ENCODE data around the gene LYPD6B. TPM values are rescaled to one million over a fixed set of nuclear protein-coding genes. Genes with fewer than 3 reads are reported as not detected.

The LYPD6B gene
- total RNA-seq, 1 experiment from 2014 or later = 0.75 TPM

DNA sequence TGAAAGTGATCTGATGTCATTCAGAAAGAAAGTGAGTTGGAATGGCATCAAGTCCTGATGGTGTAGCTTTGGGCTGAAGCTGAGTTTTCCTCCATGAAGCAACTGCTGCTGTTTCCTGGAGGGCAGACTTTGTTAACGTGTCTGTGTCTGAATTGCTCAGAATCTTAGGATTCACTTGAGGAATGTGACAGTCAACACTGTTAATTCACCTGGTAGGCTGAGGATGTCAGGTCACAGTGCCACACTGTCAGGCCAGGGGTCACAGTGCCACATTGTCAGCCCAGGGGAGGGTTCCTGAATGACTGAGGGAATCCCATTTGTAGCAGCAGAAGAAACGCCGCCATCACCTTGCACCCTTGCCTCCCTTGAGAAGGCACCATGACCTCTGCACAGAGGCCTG, 39.4 kb downstream of the LYPD6B start:
- H3K27me3 ChIP-seq (ENCODE audit: low read length) = no peaks in the 10 kb centered on the region
- no peaks in the 10 kb centered on the region for H3K36me3 ChIP-seq (ENCODE audit: insufficient read depth, low read length)
- no peak overlapping the region for H2AFZ ChIP-seq (ENCODE audit: low read length)
- no peak overlapping the region for H3K4me3 ChIP-seq (ENCODE audit: low read length)
- no peak for DNase-seq
- no peak overlapping the region for H3K4me2 ChIP-seq (ENCODE audit: low read depth, low read length, poor library complexity, severe bottlenecking)
- no peaks in the 10 kb centered on the region for H3K79me2 ChIP-seq (ENCODE audit: low read length)
- no peaks in the 10 kb centered on the region for H4K20me1 ChIP-seq (ENCODE audit: insufficient read depth, low read depth, low read length)
- H3K9ac ChIP-seq (ENCODE audit: low read length) = no peak overlapping the region
- H3K9me2 ChIP-seq (replicated peaks; ENCODE audit: insufficient read depth, low read length) = no peaks in the 10 kb centered on the region
- H3K27ac ChIP-seq (ENCODE audit: low read length) = no peak overlapping the region
- H3K4me1 ChIP-seq (ENCODE audit: low read length) = no peaks in the 10 kb centered on the region
- H3K9me3 ChIP-seq (ENCODE audit: low read length) = no peaks in the 10 kb centered on the region

DNA sequence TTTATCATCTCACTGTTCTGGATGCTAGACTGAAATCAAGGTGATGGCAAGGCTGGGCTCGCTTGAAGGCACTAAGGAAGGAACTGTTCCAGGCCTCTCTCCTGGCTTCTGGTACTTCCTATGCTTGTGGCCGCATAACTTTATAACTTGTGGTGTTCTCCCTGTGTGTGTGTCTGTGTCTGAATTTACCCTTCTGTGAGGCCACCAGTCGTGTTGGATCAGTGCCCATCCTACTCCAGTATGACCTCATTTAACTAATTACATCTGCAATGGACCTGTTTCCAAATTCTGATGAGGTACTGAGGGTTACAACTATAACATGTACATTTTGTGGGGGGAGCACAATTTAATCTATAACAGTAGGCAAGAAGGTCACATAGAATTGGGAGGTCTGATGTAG, 41.6 kb downstream of the LYPD6B start:
- H3K27ac ChIP-seq (ENCODE audit: low read length) = no peak overlapping the region
- no peak for DNase-seq
- no peaks in the 10 kb centered on the region for H3K9me2 ChIP-seq (replicated peaks; ENCODE audit: insufficient read depth, low read length)
- H3K36me3 ChIP-seq (ENCODE audit: insufficient read depth, low read length) = no peaks in the 10 kb centered on the region
- H3K4me2 ChIP-seq (ENCODE audit: low read depth, low read length, poor library complexity, severe bottlenecking) = no peak overlapping the region
- H3K9me3 ChIP-seq (ENCODE audit: low read length) = no peaks in the 10 kb centered on the region
- no peaks in the 10 kb centered on the region for H3K27me3 ChIP-seq (ENCODE audit: low read length)
- H3K4me1 ChIP-seq (ENCODE audit: low read length) = no peaks in the 10 kb centered on the region
- no peaks in the 10 kb centered on the region for H3K79me2 ChIP-seq (ENCODE audit: low read length)
- no peak overlapping the region for H3K4me3 ChIP-seq (ENCODE audit: low read length)
- no peak overlapping the region for H3K9ac ChIP-seq (ENCODE audit: low read length)
- no peak overlapping the region for H2AFZ ChIP-seq (ENCODE audit: low read length)
- no peaks in the 10 kb centered on the region for H4K20me1 ChIP-seq (ENCODE audit: insufficient read depth, low read depth, low read length)

DNA sequence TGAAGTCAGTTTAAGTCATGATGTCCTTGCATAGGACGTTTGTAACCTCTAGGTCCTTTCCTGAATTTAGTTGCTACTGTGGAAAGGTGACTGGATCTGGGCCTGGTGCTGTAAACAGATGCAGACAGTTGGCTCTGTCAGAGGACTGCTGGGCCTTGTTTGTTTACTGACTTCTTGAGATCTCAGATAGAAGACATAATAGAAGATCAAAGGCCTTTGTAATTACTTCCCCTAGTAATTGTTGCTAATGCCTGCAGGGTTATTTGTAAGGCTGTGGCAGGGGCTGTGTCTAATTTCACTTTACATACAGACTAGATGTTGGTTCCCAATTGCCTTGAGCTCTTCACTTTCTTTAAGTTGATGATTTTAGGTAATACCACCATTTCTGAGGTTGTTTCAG, 42.5 kb downstream of the LYPD6B start:
- Histone ChIP-seq H3K4me1 (ENCODE audit: low read length) (no peaks in the 10 kb centered on the region), H3K9me2 (replicated peaks; ENCODE audit: insufficient read depth, low read length) (no peaks in the 10 kb centered on the region), H2AFZ (ENCODE audit: low read length) (no peak overlapping the region), H3K4me3 (ENCODE audit: low read length) (no peak overlapping the region), H3K9ac (ENCODE audit: low read length) (no peak overlapping the region), H3K9me3 (ENCODE audit: low read length) (no peaks in the 10 kb centered on the region), H3K4me2 (ENCODE audit: low read depth, low read length, poor library complexity, severe bottlenecking) (no peak overlapping the region), H3K27ac (ENCODE audit: low read length) (no peak overlapping the region), H3K27me3 (ENCODE audit: low read length) (no peaks in the 10 kb centered on the region), H4K20me1 (ENCODE audit: insufficient read depth, low read depth, low read length) (no peaks in the 10 kb centered on the region), H3K36me3 (ENCODE audit: insufficient read depth, low read length) (no peaks in the 10 kb centered on the region), H3K79me2 (ENCODE audit: low read length) (no peaks in the 10 kb centered on the region)
- peak; percentile 43 for DNase-seq

DNA sequence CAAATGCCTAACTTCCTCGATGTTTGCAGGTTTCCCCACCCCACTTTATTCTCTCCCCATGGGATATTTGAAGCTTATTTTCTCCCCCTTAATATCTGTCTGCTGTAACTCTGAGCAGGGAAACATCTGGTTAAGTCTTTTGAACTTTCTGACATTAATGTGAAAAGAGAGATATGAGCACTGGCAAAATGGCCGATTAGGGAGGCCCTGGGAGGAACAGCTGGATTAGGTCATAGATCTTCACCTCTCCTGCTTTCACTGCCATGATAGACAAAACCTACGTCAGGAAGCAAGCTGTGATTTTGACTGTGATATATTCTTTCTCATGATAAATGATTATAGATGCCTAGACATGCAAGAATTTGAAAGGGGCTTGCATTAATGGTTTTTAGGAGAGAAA, 43.6 kb downstream of the LYPD6B start:
- H3K9me3 ChIP-seq (ENCODE audit: low read length) = no peaks in the 10 kb centered on the region
- no peak for DNase-seq
- no peaks in the 10 kb centered on the region for H3K4me1 ChIP-seq (ENCODE audit: low read length)
- H3K27me3 ChIP-seq (ENCODE audit: low read length) = no peaks in the 10 kb centered on the region
- no peaks in the 10 kb centered on the region for H3K79me2 ChIP-seq (ENCODE audit: low read length)
- no peak overlapping the region for H3K9ac ChIP-seq (ENCODE audit: low read length)
- H4K20me1 ChIP-seq (ENCODE audit: insufficient read depth, low read depth, low read length) = no peaks in the 10 kb centered on the region
- no peak overlapping the region for H3K4me3 ChIP-seq (ENCODE audit: low read length)
- H3K36me3 ChIP-seq (ENCODE audit: insufficient read depth, low read length) = no peaks in the 10 kb centered on the region
- H3K4me2 ChIP-seq (ENCODE audit: low read depth, low read length, poor library complexity, severe bottlenecking) = no peak overlapping the region
- no peak overlapping the region for H3K27ac ChIP-seq (ENCODE audit: low read length)
- H3K9me2 ChIP-seq (replicated peaks; ENCODE audit: insufficient read depth, low read length) = no peaks in the 10 kb centered on the region
- H2AFZ ChIP-seq (ENCODE audit: low read length) = no peak overlapping the region

DNA sequence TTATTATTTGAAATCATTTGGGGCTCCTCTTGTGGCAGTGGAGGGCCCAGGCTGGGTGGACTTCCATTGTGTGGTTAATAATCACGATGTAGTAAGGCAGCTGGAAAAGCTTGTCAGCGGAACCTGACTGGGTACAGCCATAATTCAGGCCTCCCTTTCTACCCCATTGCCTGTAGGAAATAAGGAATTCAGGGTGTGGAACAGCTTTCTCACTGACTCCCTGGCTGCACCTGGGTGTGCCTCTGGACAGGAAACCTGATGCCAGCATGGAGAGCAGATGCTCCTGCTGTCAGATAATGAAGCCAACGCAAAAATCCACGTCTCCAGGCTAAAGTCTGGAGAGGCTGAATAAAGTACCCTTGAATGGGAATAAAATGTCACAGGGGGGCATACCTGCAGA, 44.2 kb downstream of the LYPD6B start:
- H3K4me2 ChIP-seq (ENCODE audit: low read depth, low read length, poor library complexity, severe bottlenecking) = no peak overlapping the region
- no peaks in the 10 kb centered on the region for H3K9me3 ChIP-seq (ENCODE audit: low read length)
- DNase-seq = no peak
- no peaks in the 10 kb centered on the region for H3K4me1 ChIP-seq (ENCODE audit: low read length)
- H3K9ac ChIP-seq (ENCODE audit: low read length) = no peak overlapping the region
- no peak overlapping the region for H3K4me3 ChIP-seq (ENCODE audit: low read length)
- H2AFZ ChIP-seq (ENCODE audit: low read length) = no peak overlapping the region
- H3K9me2 ChIP-seq (replicated peaks; ENCODE audit: insufficient read depth, low read length) = no peaks in the 10 kb centered on the region
- no peaks in the 10 kb centered on the region for H3K27me3 ChIP-seq (ENCODE audit: low read length)
- H3K27ac ChIP-seq (ENCODE audit: low read length) = no peak overlapping the region
- no peaks in the 10 kb centered on the region for H4K20me1 ChIP-seq (ENCODE audit: insufficient read depth, low read depth, low read length)
- no peaks in the 10 kb centered on the region for H3K79me2 ChIP-seq (ENCODE audit: low read length)
- H3K36me3 ChIP-seq (ENCODE audit: insufficient read depth, low read length) = no peaks in the 10 kb centered on the region

DNA sequence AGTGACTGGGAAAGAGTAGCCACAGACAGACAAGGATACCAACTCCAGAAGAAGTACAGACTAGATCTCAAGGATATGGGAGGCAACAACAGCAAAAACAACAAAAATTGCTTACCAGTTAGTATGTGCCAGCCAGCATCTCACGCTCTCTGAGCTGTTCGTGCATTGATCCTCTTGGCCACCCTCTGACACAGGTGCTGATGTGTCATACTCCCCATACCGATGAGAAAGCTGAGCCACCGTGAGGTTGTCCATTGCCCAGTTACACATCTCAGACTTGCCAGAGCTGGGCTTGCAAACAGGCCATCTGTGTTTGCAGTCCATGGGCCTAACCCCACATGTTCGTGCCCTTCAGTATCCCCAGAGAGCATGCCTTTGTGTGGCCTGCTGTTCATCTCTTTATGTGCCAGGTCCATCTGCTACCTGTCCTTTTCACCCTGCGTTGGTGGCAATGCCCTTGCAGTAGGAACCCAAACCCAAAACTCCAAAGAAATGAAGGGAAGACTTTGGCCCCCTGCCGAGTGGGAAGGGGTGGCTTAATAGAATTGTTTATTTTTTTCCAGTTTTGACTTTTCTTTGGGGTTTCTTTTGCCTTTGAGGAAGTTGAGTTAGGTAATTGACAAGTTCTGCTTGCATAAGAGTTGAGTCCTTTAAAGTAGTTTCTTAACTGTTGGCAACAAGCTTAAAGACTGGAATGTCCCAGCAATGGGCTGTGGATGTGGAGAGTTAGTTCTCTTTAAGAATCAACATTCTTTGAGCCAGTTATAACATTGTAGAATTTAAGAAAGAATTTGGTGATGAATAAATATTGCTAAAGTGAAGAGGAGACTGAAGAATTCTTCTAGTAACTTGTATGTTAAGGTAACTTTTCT, 46.7 kb downstream of the LYPD6B start:
- H3K4me1 ChIP-seq (ENCODE audit: low read length) = no peaks in the 10 kb centered on the region

DNA sequence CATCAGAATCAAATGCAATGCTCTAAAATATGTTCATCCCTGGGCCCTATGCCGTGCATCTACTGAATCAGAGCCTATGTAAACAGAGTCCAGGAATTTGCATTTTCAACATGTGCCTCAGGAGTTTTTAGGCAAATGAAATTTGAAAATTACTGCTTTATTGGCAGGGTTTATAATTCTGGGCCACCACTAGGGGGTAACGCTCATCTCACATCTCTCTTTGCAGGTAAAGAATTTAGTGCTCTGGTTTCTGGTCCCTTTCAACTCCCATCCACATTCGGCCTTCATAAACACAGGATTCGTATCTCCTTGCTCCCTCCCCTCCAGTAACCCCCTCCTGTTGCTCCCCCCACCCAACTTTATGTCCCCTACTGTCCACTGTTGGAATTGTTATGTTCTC, 49.3 kb downstream of the LYPD6B start:
- no peak overlapping the region for H2AFZ ChIP-seq (ENCODE audit: low read length)
- H3K9me2 ChIP-seq (replicated peaks; ENCODE audit: insufficient read depth, low read length) = no peaks in the 10 kb centered on the region
- no peaks in the 10 kb centered on the region for H3K9me3 ChIP-seq (ENCODE audit: low read length)
- H3K27me3 ChIP-seq (ENCODE audit: low read length) = no peaks in the 10 kb centered on the region
- H3K27ac ChIP-seq (ENCODE audit: low read length) = no peak overlapping the region
- no peaks in the 10 kb centered on the region for H3K79me2 ChIP-seq (ENCODE audit: low read length)
- no peaks in the 10 kb centered on the region for H3K36me3 ChIP-seq (ENCODE audit: insufficient read depth, low read length)
- no peak overlapping the region for H3K4me3 ChIP-seq (ENCODE audit: low read length)
- H4K20me1 ChIP-seq (ENCODE audit: insufficient read depth, low read depth, low read length) = no peaks in the 10 kb centered on the region
- H3K4me1 ChIP-seq (ENCODE audit: low read length) = no peaks in the 10 kb centered on the region
- H3K4me2 ChIP-seq (ENCODE audit: low read depth, low read length, poor library complexity, severe bottlenecking) = no peak overlapping the region
- DNase-seq = peak; percentile 59
- no peak overlapping the region for H3K9ac ChIP-seq (ENCODE audit: low read length)

More for the DNA sequence above, 46.7 kb downstream of the LYPD6B start:
- Histone ChIP-seq H2AFZ (ENCODE audit: low read length) (no peak overlapping the region), H3K4me2 (ENCODE audit: low read depth, low read length, poor library complexity, severe bottlenecking) (no peak overlapping the region), H4K20me1 (ENCODE audit: insufficient read depth, low read depth, low read length) (no peaks in the 10 kb centered on the region), H3K9ac (ENCODE audit: low read length) (no peak overlapping the region), H3K27me3 (ENCODE audit: low read length) (no peaks in the 10 kb centered on the region), H3K36me3 (ENCODE audit: insufficient read depth, low read length) (no peaks in the 10 kb centered on the region), H3K27ac (ENCODE audit: low read length) (no peak overlapping the region), H3K9me2 (replicated peaks; ENCODE audit: insufficient read depth, low read length) (no peaks in the 10 kb centered on the region), H3K4me3 (ENCODE audit: low read length) (no peak overlapping the region), H3K9me3 (ENCODE audit: low read length) (no peaks in the 10 kb centered on the region), H3K79me2 (ENCODE audit: low read length) (no peaks in the 10 kb centered on the region)
- no peak for DNase-seq

DNA sequence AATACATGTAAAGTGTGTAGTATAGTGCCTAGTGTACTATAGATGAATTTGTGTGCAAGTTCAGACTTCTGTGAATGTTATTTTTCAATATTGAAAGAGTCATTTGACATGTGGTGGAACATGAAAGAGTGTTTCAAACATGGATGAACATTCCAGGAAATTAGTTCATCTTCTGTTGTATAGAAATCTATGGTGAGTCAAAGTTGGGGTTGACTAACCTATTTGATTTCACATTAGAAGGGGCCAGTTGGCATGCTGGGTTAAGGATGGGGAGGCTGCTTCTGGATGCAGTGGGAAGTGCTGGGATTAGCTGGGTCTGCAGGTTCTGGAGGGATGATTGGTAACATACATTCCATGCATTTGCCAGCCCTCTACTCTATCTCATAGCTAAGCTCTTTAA, 50.6 kb downstream of the LYPD6B start:
- Histone ChIP-seq H3K4me2 (ENCODE audit: low read depth, low read length, poor library complexity, severe bottlenecking) (no peak overlapping the region), H3K4me3 (ENCODE audit: low read length) (no peak overlapping the region), H3K4me1 (ENCODE audit: low read length) (no peaks in the 10 kb centered on the region), H3K9ac (ENCODE audit: low read length) (no peak overlapping the region), H3K27ac (ENCODE audit: low read length) (no peak overlapping the region), H2AFZ (ENCODE audit: low read length) (no peak overlapping the region), H3K27me3 (ENCODE audit: low read length) (no peaks in the 10 kb centered on the region), H3K9me3 (ENCODE audit: low read length) (no peaks in the 10 kb centered on the region), H3K9me2 (replicated peaks; ENCODE audit: insufficient read depth, low read length) (no peaks in the 10 kb centered on the region), H3K79me2 (ENCODE audit: low read length) (no peaks in the 10 kb centered on the region), H4K20me1 (ENCODE audit: insufficient read depth, low read depth, low read length) (no peaks in the 10 kb centered on the region), H3K36me3 (ENCODE audit: insufficient read depth, low read length) (no peaks in the 10 kb centered on the region)
- no peak for DNase-seq
